ENCODE results near the gene KCNC1.

GRCh38 chr11:17788084-17788483 is 53.5 kb downstream of the KCNC1 start:
- TF ChIP-seq, protein P1, sequence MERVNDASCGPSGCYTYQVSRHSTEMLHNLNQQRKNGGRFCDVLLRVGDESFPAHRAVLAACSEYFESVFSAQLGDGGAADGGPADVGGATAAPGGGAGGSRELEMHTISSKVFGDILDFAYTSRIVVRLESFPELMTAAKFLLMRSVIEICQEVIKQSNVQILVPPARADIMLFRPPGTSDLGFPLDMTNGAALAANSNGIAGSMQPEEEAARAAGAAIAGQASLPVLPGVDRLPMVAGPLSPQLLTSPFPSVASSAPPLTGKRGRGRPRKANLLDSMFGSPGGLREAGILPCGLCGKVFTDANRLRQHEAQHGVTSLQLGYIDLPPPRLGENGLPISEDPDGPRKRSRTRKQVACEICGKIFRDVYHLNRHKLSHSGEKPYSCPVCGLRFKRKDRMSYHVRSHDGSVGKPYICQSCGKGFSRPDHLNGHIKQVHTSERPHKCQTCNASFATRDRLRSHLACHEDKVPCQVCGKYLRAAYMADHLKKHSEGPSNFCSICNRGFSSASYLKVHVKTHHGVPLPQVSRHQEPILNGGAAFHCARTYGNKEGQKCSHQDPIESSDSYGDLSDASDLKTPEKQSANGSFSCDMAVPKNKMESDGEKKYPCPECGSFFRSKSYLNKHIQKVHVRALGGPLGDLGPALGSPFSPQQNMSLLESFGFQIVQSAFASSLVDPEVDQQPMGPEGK (CRISPR knock-in tag; IDR thresholded peaks at IDR 0.05; ENCODE audit: borderline replicate concordance), result no peak
- TF ChIP-seq RARB (CRISPR knock-in tag; IDR thresholded peaks at IDR 0.05) (no peak), ZNF565 (CRISPR knock-in tag; conservative IDR thresholded peaks at IDR 0.05; ENCODE audit: low read depth) (no peak), ZFP30 (CRISPR knock-in tag; IDR thresholded peaks at IDR 0.05) (no peak), OSR1 (CRISPR knock-in tag; IDR thresholded peaks at IDR 0.05) (no peak), TOX (CRISPR knock-in tag; IDR thresholded peaks at IDR 0.05; ENCODE audit: borderline replicate concordance) (no peak), ESRRG (CRISPR knock-in tag; IDR thresholded peaks at IDR 0.05) (no peak), ZFP3 (CRISPR knock-in tag; IDR thresholded peaks at IDR 0.05) (no peak), ARNTL (CRISPR knock-in tag; IDR thresholded peaks at IDR 0.05; ENCODE audit: borderline replicate concordance, low read depth) (no peak), ZC3H10 (CRISPR knock-in tag; IDR thresholded peaks at IDR 0.05) (no peak), TCF4 (CRISPR knock-in tag; IDR thresholded peaks at IDR 0.05; ENCODE audit: borderline replicate concordance) (no peak), ZNF8 (CRISPR knock-in tag; IDR thresholded peaks at IDR 0.05) (no peak)
- TF ChIP-seq, protein P2, sequence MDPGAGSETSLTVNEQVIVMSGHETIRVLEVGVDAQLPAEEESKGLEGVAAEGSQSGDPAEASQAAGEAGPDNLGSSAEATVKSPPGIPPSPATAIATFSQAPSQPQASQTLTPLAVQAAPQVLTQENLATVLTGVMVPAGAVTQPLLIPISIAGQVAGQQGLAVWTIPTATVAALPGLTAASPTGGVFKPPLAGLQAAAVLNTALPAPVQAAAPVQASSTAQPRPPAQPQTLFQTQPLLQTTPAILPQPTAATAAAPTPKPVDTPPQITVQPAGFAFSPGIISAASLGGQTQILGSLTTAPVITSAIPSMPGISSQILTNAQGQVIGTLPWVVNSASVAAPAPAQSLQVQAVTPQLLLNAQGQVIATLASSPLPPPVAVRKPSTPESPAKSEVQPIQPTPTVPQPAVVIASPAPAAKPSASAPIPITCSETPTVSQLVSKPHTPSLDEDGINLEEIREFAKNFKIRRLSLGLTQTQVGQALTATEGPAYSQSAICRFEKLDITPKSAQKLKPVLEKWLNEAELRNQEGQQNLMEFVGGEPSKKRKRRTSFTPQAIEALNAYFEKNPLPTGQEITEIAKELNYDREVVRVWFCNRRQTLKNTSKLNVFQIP (CRISPR knock-in tag; IDR thresholded peaks at IDR 0.05; ENCODE audit: borderline replicate concordance, low read depth), result no peak
- TF ChIP-seq, protein P3, sequence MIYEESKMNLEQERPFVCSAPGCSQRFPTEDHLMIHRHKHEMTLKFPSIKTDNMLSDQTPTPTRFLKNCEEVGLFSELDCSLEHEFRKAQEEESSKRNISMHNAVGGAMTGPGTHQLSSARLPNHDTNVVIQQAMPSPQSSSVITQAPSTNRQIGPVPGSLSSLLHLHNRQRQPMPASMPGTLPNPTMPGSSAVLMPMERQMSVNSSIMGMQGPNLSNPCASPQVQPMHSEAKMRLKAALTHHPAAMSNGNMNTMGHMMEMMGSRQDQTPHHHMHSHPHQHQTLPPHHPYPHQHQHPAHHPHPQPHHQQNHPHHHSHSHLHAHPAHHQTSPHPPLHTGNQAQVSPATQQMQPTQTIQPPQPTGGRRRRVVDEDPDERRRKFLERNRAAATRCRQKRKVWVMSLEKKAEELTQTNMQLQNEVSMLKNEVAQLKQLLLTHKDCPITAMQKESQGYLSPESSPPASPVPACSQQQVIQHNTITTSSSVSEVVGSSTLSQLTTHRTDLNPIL (CRISPR knock-in tag; IDR thresholded peaks at IDR 0.05; ENCODE audit: low read depth), result no peak
